Adrenal gland (tissue), 5 donors: ENCODE measurements around the gene NCL.

Experiments used
- CTCF ChIP-seq, 6 experiments: fragments of 450-650 bp in 4 of 6; fragments of 200-600 bp in 2 of 6; sonication (generic) in 1 of 6; IDR thresholded peaks; 1 replicate in 5 of 6; 2 replicates in 1 of 6; pipeline versions ENCODE4 v1.5.1 to v1.8.0; 2016 to 2021; ENCODE audit warnings: antibody characterized with exemption in 6 of 6, mild to moderate bottlenecking in 2 of 6, moderate library complexity in 1 of 6
- POLR2A ChIP-seq, 2 donors: fragments of 450-650 bp; IDR thresholded peaks; one replicate each; pipeline ENCODE4 v1.6.1; 2017; ENCODE audit warnings: antibody characterized with exemption in 2 of 2, mild to moderate bottlenecking in 2 of 2, moderate library complexity in 1 of 2
- donor health status: DM: no; HTN: no; CAD: no.

GRCh38 chr2:231472816-231473215, 8.5 kb upstream of the NCL start:
- TF ChIP-seq CTCF (IDR thresholded peaks at IDR 0.05) (no peak), POLR2A (IDR thresholded peaks at IDR 0.05) (no peak)
